OCI-LY7 (cell line): ENCODE data around the gene EPB41L4B.

Source experiments
- EZH2phosphoT487 ChIP-seq: fragments of 200-600 bp; sonication (generic); IDR thresholded peaks from 2 replicates; pipeline ENCODE4 v1.6.1; 2018; ENCODE audit warnings: low read depth, borderline replicate concordance, mild to moderate bottlenecking, mixed run types, antibody characterized with exemption, low read length, moderate library complexity, mixed read lengths
- TF ChIP-seq, protein P1 (sequence below): fragments of 200-600 bp; sonication (generic); conservative IDR thresholded peaks from 2 replicates; pipeline ENCODE4 v1.5.1; 2014; ENCODE audit warnings: mild to moderate bottlenecking, antibody characterized with exemption, low read length, moderate library complexity, mixed read lengths

DNA sequence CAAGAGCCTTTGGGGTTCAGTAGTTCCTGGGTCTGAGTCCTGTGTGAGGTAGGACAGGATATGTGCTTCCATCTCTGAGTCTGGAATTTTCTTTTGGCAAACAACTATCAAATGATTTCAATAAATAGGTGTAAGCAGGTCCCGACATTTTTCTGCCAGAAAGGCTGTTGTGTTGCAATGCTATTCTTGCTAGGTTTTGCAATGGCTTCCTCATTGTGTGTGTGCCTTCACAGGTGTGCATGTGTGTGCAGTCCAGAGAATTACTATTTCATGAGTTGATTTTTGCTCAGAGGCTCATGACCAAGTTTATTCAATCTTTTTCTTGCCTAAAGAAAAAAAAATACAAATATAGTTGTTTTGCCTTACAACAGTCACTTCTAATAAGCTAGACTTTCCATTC, 89.3 kb downstream of the EPB41L4B start:
- TF ChIP-seq EZH2phosphoT487, result no peak
- TF ChIP-seq, protein P1, sequence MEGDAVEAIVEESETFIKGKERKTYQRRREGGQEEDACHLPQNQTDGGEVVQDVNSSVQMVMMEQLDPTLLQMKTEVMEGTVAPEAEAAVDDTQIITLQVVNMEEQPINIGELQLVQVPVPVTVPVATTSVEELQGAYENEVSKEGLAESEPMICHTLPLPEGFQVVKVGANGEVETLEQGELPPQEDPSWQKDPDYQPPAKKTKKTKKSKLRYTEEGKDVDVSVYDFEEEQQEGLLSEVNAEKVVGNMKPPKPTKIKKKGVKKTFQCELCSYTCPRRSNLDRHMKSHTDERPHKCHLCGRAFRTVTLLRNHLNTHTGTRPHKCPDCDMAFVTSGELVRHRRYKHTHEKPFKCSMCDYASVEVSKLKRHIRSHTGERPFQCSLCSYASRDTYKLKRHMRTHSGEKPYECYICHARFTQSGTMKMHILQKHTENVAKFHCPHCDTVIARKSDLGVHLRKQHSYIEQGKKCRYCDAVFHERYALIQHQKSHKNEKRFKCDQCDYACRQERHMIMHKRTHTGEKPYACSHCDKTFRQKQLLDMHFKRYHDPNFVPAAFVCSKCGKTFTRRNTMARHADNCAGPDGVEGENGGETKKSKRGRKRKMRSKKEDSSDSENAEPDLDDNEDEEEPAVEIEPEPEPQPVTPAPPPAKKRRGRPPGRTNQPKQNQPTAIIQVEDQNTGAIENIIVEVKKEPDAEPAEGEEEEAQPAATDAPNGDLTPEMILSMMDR, result no peak
